Amniotic stem cell (primary cell): ENCODE results near the gene CSF3.

Source experiments
- DNase-seq: peaks from one replicate; lab custom pipeline; 2025; lab: John Stamatoyannopoulos, UW

The CSF3 gene

DNA sequence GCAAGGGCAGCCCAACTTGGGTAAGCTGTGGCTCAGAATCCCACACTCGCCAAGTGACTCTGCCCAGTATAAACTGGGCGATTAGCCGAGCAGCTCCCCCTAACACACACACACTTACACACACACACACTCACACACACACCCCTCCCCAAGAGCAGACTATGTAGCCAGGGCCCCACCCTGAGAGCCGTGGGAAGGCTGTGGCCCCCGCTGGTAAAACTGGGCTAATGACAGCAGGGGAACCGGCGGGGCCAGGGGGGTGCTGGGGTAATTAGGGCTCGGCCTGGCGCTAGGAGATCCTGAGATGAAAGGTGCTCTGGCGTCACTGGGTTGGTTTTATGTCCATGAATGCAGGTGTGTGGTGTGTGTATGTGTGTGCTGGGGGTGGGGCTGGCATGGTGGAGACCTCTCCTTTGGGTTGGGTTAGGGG is 46.4 kb downstream of the CSF3 start:
- no peak for DNase-seq

DNA sequence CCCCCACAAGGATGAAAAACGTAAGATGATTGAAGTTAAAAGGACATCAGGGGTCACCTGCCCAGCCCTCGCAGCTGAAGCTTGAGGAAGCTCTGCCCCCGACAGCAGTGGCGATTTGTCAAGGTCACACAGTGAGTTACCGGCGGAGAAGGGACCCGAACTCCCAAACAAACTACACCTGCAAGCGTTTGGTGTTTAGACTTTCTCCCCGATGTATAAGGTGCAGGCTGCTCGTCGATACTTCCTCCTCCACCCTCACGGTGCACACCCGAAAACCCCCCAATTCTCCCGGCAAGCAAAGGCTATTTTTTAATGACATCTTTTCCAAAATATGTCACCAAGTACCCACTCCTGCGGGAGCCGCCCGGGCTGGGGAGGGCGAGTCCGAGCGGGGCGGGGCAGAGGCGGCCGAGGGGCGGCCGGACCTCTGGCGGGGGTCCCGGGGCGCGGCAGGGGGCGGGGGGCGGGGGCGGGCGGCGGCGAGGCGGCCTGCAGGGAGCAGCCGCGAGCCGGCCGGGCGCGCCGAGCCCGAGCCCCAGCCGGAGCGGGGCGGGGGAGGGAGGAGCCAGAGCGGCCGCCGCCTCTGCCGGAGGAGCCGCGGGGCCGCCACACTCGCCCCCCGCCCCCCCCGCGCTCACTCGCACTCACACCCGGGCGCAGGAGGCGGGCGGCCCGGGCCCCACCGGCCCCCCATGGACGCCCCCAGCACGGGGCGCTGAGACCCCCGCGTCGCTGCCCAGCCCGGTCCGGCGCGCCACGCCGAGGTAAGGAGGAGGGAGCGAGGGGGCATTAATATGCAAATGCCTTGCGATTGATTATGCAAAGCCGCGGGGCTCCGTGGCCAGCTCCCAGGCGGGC is 47.3 kb downstream of the CSF3 start, which contains the start of gene THRA:
Gene THRA (plus strand): TSS at position 637 of the 858 bp plus-strand sequence. CDS start 11,524 bp downstream, outside the sequence.
- peak; percentile 32 for DNase-seq

DNA sequence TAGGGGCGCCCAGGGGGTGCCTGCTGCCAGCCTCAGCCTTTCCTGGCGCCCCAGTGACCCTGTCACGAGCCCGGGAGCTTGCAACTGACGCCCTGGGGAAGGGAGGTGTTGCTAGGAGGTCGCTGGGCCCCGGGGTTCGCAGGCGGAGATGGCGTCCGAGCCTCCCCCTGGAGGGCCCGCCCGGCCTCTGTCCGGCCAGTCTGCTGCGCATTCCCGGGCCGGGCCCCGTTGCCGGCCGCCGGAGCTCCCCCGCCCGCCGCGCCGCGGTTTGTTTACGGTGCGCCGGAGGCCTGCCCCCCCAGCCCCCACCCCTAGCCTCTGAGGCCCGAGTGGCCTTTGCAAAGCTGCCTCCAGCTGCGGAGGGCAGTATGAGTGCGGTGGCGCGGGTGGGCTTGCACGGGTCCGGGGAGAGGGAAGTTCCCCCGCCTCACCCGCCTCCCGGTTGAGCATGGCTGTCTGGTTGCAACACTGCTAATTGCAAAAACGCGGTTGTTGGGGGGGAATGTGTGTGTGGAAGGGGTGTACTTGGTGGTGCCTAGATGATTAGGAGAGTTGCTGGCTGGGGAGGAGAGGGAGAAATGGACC is 48.0 kb downstream of the CSF3 start:
- DNase-seq = no peak

DNA sequence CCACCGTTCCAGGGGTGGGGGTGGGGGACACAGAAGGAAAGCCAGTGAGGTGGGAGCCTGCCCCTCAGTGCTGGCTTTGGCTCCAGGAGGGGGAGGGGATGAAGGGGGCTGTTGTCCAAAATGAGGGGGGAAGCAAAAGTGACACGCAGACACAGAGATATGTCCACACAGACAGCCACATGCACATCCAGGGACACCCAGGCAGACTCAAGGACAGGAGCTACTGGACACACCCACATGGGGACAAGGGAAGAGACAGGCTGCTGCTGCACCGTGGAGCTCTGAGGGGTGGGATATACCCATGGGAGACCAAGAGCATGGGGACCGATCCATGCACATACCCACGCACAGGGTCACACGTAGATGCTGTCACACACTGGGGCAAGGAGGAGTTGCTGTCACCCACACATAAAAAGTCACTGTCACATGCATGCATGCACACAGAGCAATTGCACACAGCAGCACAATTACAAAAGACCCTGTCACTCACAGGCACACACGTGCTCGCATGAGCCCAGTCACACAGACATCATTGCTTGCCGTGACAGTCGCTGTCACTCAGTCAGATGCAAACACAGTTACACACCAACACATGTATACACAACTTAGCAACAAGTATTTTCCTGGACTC is 48.8 kb downstream of the CSF3 start:
- no peak for DNase-seq

DNA sequence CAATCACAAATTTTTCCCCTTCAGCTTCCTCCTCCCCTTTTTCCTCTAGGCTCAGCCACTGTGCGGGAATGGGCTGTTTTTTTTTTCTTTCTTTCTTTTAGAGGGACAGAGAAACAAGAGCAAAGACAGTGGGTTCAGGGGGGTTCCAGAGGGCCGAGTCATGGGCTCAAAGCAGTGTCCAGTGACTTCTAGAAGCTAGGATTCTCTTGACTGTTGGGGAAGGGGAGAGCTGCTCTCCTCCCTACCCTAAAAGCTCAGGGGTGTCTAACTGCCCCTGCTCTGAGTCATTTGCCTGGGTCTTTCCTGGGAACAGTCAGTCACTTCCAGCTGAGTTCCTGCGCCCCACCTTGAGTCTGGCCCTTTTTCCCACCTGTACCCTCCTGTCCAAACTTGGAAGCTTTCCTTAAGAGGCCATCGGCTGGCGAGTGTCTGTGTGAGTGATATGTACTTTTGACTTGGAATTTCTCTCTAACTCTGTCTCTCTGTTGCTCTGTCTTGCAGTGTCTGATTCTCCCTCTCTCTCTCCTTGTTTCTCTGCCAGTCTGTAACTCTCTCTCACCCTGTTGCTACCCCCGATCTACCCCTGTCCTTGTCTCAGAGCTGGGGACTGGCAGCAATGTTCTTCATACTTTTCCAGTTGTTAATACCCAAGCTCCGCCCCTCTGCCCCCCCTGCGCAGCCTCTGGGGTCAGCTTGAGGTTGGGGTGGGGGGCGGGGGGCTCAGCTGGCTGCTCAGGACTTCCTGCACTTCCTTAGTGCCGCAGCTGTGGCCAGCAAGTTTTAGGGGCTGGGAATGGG is 49.9 kb downstream of the CSF3 start:
- DNase-seq = no peak

DNA sequence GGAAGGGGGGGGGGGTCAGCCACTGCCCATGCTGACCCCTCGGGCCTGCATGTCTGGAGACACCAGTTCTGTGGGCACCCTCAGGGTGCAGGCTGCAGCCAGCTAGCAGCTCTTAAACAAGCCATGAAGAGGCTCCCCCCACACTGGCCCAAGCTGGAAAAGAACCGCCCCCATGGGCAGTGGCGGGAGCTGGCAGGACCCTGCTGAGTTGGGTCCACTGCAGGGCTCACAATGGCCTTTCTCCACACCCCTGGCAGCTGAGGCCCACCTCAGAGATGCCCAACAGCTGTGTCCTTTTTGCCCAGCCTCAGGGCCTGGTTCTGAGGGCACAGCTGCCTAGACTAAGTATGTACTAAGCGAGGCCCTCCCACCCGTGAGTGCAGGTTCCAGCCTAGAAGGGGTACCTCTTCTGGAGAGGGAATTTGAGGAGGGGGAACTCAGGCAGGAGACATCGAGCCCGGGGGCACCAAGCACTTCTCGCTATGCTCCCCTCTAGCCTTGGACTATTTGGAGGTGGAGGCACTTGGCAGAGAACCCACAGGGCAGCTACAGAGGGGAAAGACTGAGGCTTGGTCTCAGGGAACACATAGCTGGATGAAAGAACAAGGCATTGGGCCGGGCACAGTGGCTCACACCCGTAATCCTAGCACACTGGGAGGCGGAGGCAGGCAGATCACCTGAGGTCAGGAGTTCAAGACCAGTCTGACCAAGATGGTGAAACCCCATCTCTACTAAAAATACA is 50.7 kb downstream of the CSF3 start:
- DNase-seq = no peak
